Central memory CD8-positive, alpha-beta T cell (primary cell): ENCODE measurements around the gene ERBB4.
"Not testable (repeated sequence)": the region's sequence is repeated elsewhere in the genome, so short reads cannot be mapped to it uniquely, and the experiment has no call there.

ENCODE experiments used
- ATAC-seq: fragments of 150-1000 bp; cut with Tn5 transposase; replicated peaks from 2 replicates; pipeline ENCODE4 v1.10.0; 2022; ENCODE audit warnings: mild to moderate bottlenecking, moderate FRiP score, moderate number of reproducible peaks; ENCODE audit not compliant: poor library complexity, severe bottlenecking; ENCODE audit errors: extremely low read depth
- DNase-seq, 2 donors: peaks; one replicate each; pipeline ENCODE4 v3.0.0; 2021; ENCODE audit warnings: low spot score in 2 of 2
- H3K27ac Mint-ChIP-seq: one replicate; pipeline ENCODE4 v1.8.0; 2022; ENCODE audit warnings: low read depth, mild to moderate bottlenecking, moderate library complexity, mixed read lengths
- H3K27me3 Mint-ChIP-seq: one replicate; pipeline ENCODE4 v1.8.0; 2022; ENCODE audit warnings: mixed read lengths
- H3K36me3 Mint-ChIP-seq: one replicate; pipeline ENCODE4 v1.8.0; 2022; ENCODE audit warnings: mild to moderate bottlenecking, moderate library complexity, mixed read lengths; ENCODE audit not compliant: insufficient read depth
- H3K4me1 Mint-ChIP-seq: one replicate; pipeline ENCODE4 v1.8.0; 2022; ENCODE audit warnings: mixed read lengths
- H3K4me3 Mint-ChIP-seq: one replicate; pipeline ENCODE4 v1.8.0; 2022; ENCODE audit warnings: mild to moderate bottlenecking, moderate library complexity, mixed read lengths
- H3K9me3 Mint-ChIP-seq: one replicate; pipeline ENCODE4 v1.8.0; 2022; ENCODE audit warnings: mixed read lengths

ERBB4 gene

GRCh38 chr2:212114489-212114888 lies 424.1 kb downstream of the ERBB4 start:
- H3K4me1 Mint-ChIP-seq = no peaks in the 10 kb centered on the region
- peaks cover 13% of the 10 kb centered on the region for H3K9me3 Mint-ChIP-seq
- DNase-seq (no peak), ATAC-seq (no peak)
- no peaks in the 10 kb centered on the region for H3K36me3 Mint-ChIP-seq
- H3K27me3 Mint-ChIP-seq = no peaks in the 10 kb centered on the region
- H3K4me3 Mint-ChIP-seq = no peak overlapping the region
- no peak overlapping the region for H3K27ac Mint-ChIP-seq

GRCh38 chr2:212112401-212112800 lies 426.2 kb downstream of the ERBB4 start:
- no peaks in the 10 kb centered on the region for H3K4me1 Mint-ChIP-seq
- no peak overlapping the region for H3K4me3 Mint-ChIP-seq
- peaks cover 16% of the 10 kb centered on the region for H3K9me3 Mint-ChIP-seq
- H3K27me3 Mint-ChIP-seq = no peaks in the 10 kb centered on the region
- H3K36me3 Mint-ChIP-seq = no peaks in the 10 kb centered on the region
- DNase-seq = no peak
- H3K27ac Mint-ChIP-seq = no peak overlapping the region
- ATAC-seq = no peak

- ATAC-seq = no peak
- no peak for DNase-seq
- Mint-ChIP-seq H3K4me3 (no peak overlapping the region), H3K27ac (no peak overlapping the region), H3K4me1 (no peaks in the 10 kb centered on the region), H3K9me3 (peaks cover 25% of the 10 kb centered on the region), H3K27me3 (no peaks in the 10 kb centered on the region), H3K36me3 (no peaks in the 10 kb centered on the region)
These were observed 428.6 kb downstream of the ERBB4 start for GRCh38 chr2:212109792-212110680.

GRCh38 chr2:212109217-212109616 lies 429.4 kb downstream of the ERBB4 start:
- no peaks in the 10 kb centered on the region for H3K36me3 Mint-ChIP-seq
- ATAC-seq = no peak
- no peak overlapping the region for H3K4me3 Mint-ChIP-seq
- H3K27me3 Mint-ChIP-seq = no peaks in the 10 kb centered on the region
- H3K27ac Mint-ChIP-seq = no peak overlapping the region
- no peak for DNase-seq
- H3K4me1 Mint-ChIP-seq = no peaks in the 10 kb centered on the region
- peaks cover 25% of the 10 kb centered on the region for H3K9me3 Mint-ChIP-seq

- ATAC-seq = no peak
- Mint-ChIP-seq H3K36me3 (no peaks in the 10 kb centered on the region), H3K4me1 (no peaks in the 10 kb centered on the region), H3K27ac (no peak overlapping the region), H3K27me3 (no peaks in the 10 kb centered on the region), H3K9me3 (peaks cover 24% of the 10 kb centered on the region), H3K4me3 (no peak overlapping the region)
- DNase-seq = no peak
These were observed 430.6 kb downstream of the ERBB4 start for GRCh38 chr2:212107989-212108388.

- no peaks in the 10 kb centered on the region for H3K27me3 Mint-ChIP-seq
- H3K27ac Mint-ChIP-seq = no peak overlapping the region
- no peaks in the 10 kb centered on the region for H3K4me1 Mint-ChIP-seq
- peaks cover 26% of the 10 kb centered on the region for H3K9me3 Mint-ChIP-seq
- ATAC-seq (no peak), DNase-seq (no peak)
- no peaks in the 10 kb centered on the region for H3K36me3 Mint-ChIP-seq
- no peak overlapping the region for H3K4me3 Mint-ChIP-seq
These were observed 431.6 kb downstream of the ERBB4 start for GRCh38 chr2:212107014-212107413.

GRCh38 chr2:212106536-212106935 lies 432.1 kb downstream of the ERBB4 start:
- not testable (repeated sequence) for H3K36me3 Mint-ChIP-seq, H3K4me3 Mint-ChIP-seq, ATAC-seq, DNase-seq, H3K27ac Mint-ChIP-seq, H3K27me3 Mint-ChIP-seq, H3K4me1 Mint-ChIP-seq
- peaks cover 26% of the 10 kb centered on the region for H3K9me3 Mint-ChIP-seq

- Mint-ChIP-seq H3K9me3 (peaks cover 24% of the 10 kb centered on the region), H3K4me1 (no peaks in the 10 kb centered on the region), H3K36me3 (no peaks in the 10 kb centered on the region), H3K27me3 (no peaks in the 10 kb centered on the region), H3K27ac (no peak overlapping the region), H3K4me3 (no peak overlapping the region)
- ATAC-seq (no peak), DNase-seq (no peak)
These were observed 438.9 kb downstream of the ERBB4 start for GRCh38 chr2:212099658-212100057.

- no peaks in the 10 kb centered on the region for H3K36me3 Mint-ChIP-seq
- no peak overlapping the region for H3K4me3 Mint-ChIP-seq
- H3K4me1 Mint-ChIP-seq = no peaks in the 10 kb centered on the region
- no peaks in the 10 kb centered on the region for H3K27me3 Mint-ChIP-seq
- H3K9me3 Mint-ChIP-seq = peaks cover 24% of the 10 kb centered on the region
- DNase-seq = no peak
- no peak for ATAC-seq
- no peak overlapping the region for H3K27ac Mint-ChIP-seq
These were observed 439.6 kb downstream of the ERBB4 start for GRCh38 chr2:212098966-212099365.

- H3K27ac Mint-ChIP-seq = no peak overlapping the region
- no peaks in the 10 kb centered on the region for H3K27me3 Mint-ChIP-seq
- no peaks in the 10 kb centered on the region for H3K4me1 Mint-ChIP-seq
- no peak overlapping the region for H3K4me3 Mint-ChIP-seq
- H3K36me3 Mint-ChIP-seq = no peaks in the 10 kb centered on the region
- ATAC-seq (no peak), DNase-seq (no peak)
- H3K9me3 Mint-ChIP-seq = peaks cover 18% of the 10 kb centered on the region
These were observed 441.6 kb downstream of the ERBB4 start for GRCh38 chr2:212097001-212097400.

GRCh38 chr2:212089873-212090272 lies 448.7 kb downstream of the ERBB4 start:
- no peak for ATAC-seq
- no peak for DNase-seq

GRCh38 chr2:212088353-212088752 lies 450.2 kb downstream of the ERBB4 start:
- DNase-seq = no peak
- no peak for ATAC-seq
- Mint-ChIP-seq H3K27ac (no peak overlapping the region), H3K9me3 (peaks cover 13% of the 10 kb centered on the region), H3K4me3 (no peak overlapping the region), H3K27me3 (no peaks in the 10 kb centered on the region), H3K4me1 (no peaks in the 10 kb centered on the region), H3K36me3 (no peaks in the 10 kb centered on the region)

More at GRCh38 chr2:212089873-212090272, 448.7 kb downstream of the ERBB4 start:
- H3K27me3 Mint-ChIP-seq = no peaks in the 10 kb centered on the region
- H3K4me3 Mint-ChIP-seq = no peak overlapping the region
- no peaks in the 10 kb centered on the region for H3K4me1 Mint-ChIP-seq
- peaks cover 13% of the 10 kb centered on the region for H3K9me3 Mint-ChIP-seq
- no peak overlapping the region for H3K27ac Mint-ChIP-seq
- no peaks in the 10 kb centered on the region for H3K36me3 Mint-ChIP-seq

GRCh38 chr2:212083492-212083891 lies 455.1 kb downstream of the ERBB4 start:
- ATAC-seq (no peak), DNase-seq (no peak)
- Mint-ChIP-seq H3K4me3 (no peak overlapping the region), H3K9me3 (peaks cover 13% of the 10 kb centered on the region), H3K27me3 (no peaks in the 10 kb centered on the region), H3K4me1 (no peaks in the 10 kb centered on the region), H3K27ac (no peak overlapping the region), H3K36me3 (no peaks in the 10 kb centered on the region)
